Measurements from ENCODE around the gene CCR1.

The CCR1 gene

DNA sequence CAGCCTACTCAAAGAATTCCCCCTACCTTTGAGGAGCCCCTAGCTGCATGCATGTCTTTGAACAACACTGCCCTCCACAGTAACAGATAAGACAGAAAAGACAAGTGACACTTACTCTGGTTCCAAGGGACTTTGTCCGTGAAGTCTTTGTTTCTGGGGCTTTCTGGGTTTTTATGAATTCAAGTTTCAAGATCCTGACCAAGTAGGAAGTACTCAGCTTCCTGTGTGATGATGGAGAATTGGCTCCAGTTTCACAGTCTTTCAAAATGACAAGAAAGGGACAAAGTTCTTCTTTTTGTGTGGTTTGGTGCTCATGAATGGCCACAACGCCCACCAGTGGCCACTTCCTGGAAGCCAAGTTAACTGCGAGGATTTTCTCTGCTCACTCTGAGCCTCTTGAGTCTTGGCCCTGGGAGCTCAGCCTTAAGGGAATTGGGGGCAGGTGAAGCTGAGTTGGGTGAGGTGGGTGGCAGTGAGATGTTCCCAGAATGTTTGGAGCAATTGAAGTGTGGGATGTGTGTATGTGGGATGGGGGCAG, at the start of gene CCR1:
TSS of gene CCR1 (minus strand) at position 147 of the 538 bp plus-strand sequence. CDS start 4,000 bp downstream, outside the sequence.
- DNase-seq (ENCODE audit: low read depth), result peak; percentile 66

DNA sequence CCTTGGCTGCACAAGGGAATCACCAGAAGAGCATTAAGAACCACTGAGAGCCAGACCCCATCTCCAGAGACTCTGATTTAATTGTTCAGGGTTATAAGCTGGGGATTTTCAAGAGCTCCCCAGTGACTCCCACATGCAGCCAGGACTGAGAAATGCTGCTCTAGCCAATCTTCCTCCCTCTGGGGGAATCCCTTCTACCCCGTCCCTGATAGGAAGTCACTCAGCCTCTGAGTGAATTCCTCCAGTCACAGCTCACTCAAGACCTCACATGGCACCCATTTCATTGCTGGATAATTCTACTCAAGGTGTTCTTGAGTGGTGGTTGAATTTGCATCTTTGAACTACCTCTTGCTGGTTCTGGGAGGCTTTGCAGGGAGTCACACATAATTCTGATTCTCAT, 44.9 kb upstream of the CCR1 start:
- no peak for DNase-seq (ENCODE audit: low read depth)

DNA sequence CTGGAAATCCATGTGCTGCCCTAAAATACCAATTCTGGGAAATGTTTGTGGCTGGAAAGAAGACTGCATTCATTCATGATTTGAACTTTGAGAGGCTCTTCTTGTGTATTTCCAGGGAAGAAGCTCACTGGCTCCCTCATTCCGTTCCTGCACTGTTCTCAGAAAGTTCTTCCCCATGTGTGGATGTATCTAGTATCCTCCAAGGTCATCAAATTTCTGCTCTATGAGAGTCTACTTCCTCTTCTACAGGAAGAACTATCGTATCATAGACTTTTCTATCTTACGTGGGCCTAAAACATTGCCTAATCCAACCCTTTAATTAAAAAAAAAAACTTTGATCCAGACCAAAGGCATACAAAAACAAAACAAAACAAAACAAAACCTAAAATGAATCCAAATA, 37.0 kb upstream of the CCR1 start:
- no peak for DNase-seq (ENCODE audit: low read depth)

DNA sequence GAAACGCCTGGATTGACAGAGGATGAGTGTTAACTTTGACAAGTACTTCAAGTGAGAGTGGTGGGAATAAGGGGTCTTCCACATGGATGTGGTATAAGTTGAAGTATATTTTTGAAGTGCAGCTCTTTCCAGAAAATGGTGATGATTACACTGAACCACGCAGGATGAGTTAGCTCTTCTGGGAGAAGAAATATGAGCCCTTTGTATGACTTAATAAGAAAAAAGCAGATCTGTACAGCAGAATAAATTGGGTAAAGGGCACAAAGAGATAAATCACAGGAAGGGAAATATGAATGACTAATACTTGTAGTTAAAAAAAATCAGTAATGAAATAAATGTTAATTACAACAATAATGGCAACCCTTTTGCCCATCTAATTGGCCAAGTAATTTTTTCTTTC, 35.4 kb upstream of the CCR1 start:
- DNase-seq (ENCODE audit: low read depth), result no peak

DNA sequence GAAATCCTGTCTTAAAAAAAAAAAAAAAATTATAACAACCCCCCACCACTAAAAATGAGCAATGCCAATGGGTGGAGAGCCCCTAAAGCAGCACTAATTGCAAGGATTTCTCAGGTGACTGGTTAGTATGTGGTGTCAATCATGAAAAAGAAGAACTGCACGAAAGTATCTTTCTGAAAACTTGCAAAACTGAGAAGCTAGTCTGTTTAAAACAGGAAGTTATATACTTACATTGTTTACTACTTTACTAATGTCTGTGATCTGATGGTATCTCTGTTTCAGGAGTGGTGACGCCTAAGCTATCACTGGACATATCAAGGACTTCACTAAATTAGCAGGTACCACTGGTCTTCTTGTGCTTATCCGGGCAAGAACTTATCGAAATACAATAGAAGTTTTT, 34.0 kb upstream of the CCR1 start, which contains the start of gene CCR3:
TSS of gene CCR3 (plus strand) at position 341 of the 400 bp plus-strand sequence. CDS start 22,699 bp downstream, outside the sequence.
- DNase-seq (ENCODE audit: low read depth), result no peak

DNA sequence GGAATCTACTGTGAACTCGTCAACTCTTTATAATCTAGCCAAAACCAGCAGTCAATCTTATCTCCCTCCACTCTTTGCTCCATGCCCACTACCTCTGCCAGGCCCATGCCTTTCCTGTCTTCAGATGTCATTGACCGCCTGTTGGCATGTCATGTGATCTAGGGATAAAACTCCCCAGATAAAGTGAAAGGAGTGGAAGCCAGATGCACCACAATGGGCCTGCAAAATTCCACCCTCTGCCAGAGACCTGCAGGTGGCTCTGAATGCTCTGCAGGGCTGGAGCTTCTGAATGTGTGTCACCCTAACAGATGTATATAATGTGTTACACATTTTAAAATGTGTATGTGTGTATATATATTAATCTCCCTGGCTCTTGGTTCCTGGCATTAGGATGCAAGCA, 31.8 kb upstream of the CCR1 start:
- DNase-seq (ENCODE audit: low read depth), result no peak

DNA sequence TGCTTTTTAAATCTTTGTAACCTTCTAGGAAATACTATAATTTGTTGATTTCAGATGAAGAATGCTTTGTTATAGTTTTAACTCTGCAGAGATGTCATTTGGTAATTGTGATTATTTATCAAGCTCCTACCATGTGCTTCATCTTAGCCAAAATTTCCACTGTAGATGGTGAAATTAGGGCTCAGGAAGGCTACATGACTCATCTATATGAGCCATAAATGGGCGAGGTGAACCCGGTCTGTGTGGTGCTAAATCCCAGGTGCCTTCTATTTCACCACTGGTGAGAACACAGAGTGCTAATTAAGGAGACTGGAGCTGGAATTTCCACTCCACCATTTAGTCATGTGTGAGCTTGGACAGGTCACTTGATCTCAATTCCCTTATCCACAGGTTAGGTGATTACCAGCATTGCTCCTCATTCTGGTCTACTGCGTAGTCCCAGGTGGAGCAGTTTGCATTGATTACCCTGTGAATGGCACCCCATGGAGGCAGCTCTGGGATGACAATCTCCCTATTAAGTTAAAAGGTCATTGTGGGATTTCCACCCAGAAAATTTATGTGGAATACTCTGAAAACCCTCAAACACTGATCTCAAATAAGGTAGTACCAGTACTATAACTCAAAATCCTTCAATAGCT, 31.3 kb upstream of the CCR1 start:
- DNase-seq (ENCODE audit: low read depth), result no peak

DNA sequence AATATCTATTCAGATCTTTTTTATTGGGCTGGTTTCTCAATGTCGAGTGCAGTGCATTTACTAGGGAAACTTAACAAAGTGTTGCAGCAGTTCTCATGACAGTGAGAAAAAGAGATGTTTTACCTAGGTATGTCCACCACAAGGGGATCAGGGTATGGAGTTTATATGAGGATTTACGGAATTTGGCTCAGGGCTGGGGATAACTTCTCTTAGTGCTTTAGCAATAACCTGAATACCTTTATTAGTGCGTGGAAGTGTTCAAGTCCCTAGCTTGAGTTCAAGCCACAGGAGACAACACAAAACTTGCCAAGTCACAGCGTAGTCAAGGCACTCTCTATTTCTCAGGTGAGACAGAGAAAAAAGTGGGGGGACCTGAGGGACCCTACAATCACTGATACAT, 30.3 kb upstream of the CCR1 start:
- no peak for DNase-seq (ENCODE audit: low read depth)

DNA sequence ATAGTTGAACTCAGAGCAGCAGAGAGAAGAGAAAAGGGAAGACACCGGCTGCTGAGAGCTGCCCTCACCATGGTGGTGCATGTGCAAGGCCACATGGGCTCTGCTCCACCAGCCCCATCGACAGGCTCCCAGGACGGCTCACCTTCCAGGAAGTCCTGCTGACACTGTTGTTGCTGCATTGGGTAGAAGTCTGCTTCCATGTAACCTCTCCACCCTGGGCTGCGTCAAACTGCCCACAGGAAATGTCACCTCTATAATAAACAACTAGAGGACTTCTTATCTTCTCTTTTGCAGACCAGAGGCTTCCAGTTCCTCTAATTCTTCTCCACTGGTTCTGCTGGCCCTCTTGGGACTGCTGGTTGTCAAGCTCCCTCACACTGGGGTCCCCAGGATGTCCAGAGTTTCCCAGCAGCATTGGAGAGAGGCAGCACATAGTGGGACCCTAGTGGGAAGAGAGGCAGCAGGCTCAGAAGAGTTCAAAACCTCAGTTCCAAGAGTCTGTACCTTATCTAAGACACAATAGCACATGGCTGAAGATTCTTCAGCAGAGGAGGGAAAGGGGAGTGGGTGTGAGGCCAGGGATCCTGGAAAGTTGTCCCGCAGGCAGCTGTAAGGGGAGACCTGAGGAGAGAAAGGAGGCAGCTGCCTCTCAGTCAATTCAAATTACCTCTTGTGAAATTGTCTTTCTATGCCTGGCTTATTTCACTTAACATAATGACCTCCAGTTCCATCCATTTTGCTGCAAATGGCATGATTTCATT, 28.4 kb upstream of the CCR1 start:
- DNase-seq (ENCODE audit: low read depth), result no peak

DNA sequence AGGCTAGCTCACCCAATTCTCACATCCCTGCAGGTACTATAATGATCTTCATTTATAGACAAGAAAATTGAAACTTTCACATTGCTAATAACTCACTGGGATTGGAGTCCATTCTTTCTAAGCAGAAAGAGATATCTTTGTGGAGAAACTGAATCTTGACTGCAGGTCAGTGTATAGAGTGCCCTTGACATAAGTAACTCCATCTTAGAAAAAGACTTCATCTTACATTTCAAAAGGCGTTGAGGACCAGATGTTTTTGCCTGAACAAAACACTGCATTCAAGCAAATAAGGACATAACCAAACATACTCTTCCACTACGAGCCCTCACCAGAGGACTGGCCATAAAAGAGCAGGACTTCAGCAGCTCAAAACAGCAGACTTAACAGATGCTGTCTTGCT, 27.3 kb upstream of the CCR1 start:
- no peak for DNase-seq (ENCODE audit: low read depth)

DNA sequence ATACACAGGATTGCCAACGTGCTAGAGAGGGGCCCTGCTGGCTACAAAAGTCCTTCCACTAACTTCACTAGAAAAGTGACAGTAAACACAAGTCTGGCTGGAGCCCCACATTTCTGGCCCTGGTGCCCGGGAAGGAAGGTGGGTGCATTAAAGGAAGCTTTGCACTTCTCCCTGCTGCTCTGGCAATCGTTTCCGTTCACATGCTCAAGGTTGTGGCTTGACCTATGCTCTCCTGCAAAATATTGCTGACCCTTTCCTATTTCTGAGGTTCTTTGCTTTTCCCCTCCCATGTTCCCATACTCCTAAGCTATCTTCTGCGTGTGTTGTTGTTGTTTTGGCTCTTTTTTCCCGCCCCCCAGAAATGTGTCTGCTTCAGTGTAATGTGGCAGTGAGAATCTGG, 25.1 kb upstream of the CCR1 start:
- DNase-seq (ENCODE audit: low read depth), result no peak

DNA sequence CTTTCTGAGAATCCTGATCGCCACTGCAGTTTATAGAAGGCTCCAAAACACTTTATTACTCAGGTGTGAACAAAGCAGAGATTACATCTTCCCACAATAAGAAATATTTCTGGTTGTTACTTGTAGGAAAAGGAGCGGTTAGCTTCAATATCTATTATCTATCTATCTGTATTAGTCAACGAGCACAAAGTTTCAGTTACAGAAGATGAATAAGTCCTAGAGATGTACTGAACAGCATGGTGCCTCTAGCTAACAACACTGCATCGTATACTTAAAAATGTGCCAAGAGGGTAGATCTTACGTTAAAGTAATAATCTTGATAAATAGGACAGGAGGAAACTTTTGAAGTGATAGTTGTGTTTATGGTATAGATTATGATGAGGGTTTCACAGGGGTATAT, 23.2 kb upstream of the CCR1 start:
- no peak for DNase-seq (ENCODE audit: low read depth)

DNA sequence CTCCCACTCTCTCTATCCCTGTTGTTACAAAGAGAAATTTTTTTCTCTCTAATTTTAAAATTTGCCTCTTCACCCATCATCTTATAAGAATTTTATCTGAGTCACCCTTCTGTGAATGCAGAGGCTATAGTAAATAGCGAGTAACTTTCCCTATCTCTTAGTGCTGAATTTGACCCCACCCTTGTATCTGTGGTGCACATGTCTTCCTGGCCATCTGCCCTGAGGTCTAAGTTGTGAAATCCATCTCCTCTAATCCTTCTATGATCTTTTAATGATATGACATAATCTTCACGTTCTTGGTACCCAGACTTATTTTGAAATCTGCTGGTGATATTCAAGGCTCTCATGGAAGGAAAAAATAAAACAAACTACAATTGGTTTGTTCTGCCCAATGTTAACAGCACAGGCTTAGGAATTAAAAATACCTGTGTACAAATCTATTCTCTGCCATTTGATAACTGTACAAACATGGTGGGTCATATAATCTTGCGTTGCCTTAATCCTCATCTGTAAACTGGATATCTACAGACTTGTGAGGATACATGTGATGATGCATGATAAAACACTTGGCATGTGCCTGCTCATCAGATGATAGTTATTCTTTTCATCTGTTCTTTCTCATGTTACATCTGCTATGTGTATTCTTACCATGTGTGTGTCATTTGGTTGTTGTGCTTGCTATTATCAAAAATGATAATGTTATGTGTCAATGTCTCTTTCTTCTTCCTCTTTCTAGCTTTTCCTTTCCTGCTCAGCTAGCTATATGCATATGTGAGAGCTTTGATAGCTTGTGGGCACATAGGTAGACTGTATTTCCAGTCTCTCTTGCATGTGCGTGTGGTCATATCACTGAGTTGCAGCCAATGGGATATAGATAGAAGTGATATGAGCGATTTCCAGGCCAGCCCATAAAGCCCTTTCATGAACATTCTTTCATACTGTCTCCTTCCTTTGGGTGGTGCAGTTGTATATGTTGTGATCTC, 20.4 kb upstream of the CCR1 start:
- peak; percentile 90 for DNase-seq (ENCODE audit: low read depth)

DNA sequence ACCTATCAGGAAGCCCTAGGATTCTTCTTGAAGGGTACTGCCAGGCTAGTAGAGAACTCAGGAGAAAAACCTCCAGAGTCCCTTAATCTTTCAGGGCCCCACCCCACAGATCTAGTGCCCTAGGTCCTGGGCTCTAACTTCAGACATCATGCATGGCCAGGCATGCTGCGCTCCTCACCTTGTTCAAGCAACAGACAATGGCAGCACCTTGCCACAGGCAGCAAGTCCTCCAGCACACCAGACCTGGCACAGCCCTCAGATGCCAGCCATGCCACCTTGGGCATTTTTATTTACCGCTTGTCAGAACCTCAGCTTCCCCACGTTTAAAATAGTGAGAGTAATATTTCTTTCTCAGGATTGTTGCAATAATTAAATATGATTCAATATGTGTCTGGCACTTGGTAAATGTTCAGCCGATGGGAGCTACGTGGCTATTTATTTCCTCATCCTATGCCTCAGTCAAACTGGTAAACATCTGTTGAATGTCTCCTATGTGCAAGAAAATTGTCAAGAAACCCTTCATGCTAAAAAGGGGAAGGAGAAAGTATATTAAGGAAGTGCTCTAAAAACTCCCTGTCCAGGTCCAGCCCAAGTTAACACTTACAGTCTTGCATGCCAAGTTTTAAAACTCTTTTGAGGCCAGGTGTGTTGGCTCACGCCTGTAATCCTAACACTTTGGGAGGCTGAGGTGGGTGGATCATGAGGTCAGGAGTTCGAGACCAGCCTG, 14.5 kb upstream of the CCR1 start:
- DNase-seq (ENCODE audit: low read depth), result no peak

DNA sequence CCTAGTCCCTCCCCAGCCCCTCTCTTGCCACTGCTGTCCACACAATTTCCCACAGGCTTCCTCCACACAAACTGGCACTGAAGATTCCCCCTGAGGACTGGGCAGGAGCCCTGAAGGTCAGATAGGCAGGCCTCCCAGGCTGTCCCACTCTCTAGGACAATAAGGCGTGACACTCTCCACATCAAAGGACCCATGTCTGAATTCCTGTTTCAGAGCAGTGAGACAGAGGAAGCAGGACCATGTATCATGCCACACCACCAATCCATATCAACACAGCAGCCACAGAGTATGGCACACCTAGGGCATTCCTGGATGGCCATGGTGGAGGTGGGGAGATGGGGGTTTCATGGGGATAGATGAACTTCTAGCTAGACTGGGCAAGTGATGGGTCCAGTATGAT, 13.8 kb upstream of the CCR1 start:
- DNase-seq (ENCODE audit: low read depth), result no peak

DNA sequence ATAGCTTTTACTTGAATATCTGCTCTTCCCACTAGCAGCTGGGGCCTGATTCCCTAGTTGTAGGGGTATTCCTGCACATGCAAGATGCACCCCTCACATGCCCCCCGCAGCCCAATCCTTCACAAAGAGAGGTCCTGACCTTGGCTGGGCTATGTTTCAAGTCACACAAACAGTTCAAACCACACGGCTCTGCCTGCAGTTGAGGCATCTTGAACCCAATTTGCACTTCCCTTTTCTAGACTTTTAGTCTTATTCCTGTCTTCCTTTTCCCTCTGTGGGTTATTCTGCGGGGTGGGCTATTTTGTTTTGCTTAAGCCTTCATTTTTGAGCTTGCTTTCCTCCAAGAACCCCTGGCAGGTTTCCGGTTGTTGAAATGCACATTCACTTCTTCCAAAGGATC, 13.3 kb upstream of the CCR1 start:
- DNase-seq (ENCODE audit: low read depth), result no peak

DNA sequence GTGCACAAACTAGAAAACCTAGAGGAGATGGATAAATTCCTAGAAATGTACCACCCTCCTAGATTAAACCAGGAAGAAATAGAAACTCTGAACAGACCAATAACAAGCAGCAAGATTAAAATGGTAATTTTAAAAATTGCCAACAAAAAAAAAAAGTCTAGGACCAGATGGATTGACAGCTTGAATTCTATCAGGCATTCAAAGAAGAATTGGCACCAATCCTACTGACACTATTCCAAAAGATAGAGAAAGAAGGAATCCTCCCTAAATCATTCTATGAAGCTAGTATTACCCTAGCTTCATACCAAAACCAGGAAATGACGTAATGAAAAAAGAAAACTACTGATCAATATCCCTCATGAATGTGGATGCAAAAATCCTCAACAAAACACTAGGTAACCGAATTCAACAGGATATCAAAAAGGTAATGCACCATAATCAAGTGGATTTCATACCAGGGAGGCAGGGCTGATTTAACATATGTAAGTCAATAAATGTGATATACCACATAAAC, 10.1 kb upstream of the CCR1 start:
- DNase-seq (ENCODE audit: low read depth), result no peak

DNA sequence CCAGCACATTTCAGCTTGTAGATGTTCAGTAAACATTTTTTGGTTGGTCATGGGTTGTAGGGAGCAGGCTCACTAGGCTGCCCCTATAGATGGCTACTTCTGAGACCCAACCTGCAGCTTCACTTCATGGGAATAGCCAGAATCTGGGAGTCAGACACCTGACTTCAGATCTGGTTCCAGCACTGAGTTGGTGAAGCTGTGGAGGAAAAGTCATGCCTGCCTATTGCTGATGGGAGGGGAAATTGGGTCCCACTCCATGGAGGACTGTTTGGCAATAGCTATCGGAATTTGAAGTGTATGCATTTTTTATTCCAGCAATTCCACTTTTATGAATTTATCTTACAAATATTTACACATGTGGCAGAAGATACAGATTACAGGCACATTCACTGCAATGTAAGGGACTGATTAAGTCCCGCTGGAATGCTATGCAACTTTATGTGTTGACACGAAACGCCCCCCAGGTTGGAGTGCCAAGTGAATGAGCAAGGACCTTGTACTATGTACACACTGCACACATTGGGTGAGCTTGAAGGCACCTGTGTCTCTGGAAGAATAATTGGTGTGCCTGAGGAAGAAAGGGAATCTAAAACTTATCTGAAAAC, 7.8 kb upstream of the CCR1 start:
- DNase-seq (ENCODE audit: low read depth), result peak; percentile 83

DNA sequence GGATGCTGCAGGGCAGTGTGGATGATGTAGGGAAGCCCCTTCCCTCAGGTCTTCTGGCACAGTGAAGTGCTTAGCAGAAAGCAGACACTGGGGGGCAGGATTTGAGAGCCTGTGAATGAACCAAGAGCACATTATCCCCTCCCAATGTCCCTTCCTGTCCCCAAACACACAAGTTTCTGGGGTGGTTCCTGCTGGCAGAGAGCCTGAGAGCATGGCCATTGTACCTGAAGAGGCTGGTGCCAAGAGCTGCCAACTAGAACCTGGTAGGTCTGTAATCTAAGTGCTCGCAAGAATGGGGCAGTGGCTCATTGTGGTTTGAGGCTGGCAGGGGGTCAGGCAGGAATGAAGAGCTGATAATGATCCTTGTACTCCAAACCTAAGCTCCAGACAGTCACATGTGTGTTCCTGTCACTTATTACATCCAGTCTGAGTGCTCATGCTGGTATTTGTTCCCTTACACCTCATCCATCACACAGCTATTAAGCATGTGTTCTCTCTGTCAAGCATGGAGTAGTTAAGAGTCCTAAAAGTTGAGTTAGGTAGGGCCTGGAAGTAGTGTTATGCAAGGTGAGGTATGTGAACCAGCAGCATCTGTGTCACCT, 6.7 kb upstream of the CCR1 start:
- DNase-seq (ENCODE audit: low read depth), result peak; percentile 14

DNA sequence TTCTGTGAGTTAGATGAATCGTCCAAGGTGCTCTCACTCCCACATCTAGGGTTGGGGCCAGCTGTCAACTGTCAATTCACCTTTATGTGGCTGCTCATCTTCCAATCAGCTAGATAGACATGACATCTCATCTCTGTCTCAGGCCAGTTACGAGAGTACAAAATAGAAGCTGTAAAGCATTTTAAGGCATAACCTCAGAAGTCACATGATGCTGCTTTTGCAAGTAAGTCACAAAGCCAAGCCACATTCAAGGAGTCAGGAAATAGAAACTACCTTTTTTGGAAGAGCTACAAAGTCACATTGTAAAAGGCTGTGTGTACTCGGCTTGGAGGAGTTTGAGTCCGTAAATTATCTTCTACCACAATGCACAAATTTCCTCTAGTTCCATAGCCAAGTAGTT, 5.1 kb upstream of the CCR1 start:
- DNase-seq (ENCODE audit: low read depth), result no peak

DNA sequence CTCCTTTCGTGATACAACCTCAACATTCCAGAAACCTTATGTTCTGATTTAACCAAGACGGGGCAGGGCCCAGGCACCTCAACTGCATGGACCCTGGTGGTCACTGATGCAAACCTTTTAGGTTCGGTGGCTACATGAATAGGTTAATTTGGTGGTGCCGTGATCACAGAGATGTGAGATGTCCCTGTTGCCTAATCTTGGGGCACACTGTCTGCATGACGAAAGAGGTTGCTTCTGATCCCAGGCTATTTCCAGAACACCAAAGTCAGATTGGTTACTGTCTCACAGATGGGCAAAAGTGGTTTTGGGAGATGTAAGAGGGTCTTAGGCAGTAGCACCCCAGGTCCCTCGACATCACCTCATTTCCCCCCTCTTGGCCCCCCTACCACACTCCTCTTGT, 4.0 kb upstream of the CCR1 start:
- no peak for DNase-seq (ENCODE audit: low read depth)
